SK-N-SH treated with all-trans-retinoic acid at 6 μM for 48 hours (cell line): ENCODE data around the gene UVSSA.

Experiments used
- ATAC-seq: fragments of 200-7000 bp; cut with Tn5 transposase; 3 replicates; pipeline ENCODE4 v1.9.1; 2020; ENCODE audit warnings: mild to moderate bottlenecking, moderate library complexity
- ARNTL ChIP-seq: fragments of 450-650 bp; formaldehyde crosslinking; IDR thresholded peaks from 2 replicates; pipeline ENCODE4 v1.5.0; 2020; ENCODE audit warnings: low read depth, mild to moderate bottlenecking, moderate library complexity, borderline replicate concordance
- BACH2 ChIP-seq: fragments of 250-450 bp; sonication (Bioruptor Pico); IDR thresholded peaks from 2 replicates; pipeline ENCODE4 v1.9.0; 2021; ENCODE audit warnings: mild to moderate bottlenecking, borderline replicate concordance
- CSDC2 ChIP-seq: fragments of 250-450 bp; sonication (Bioruptor Pico); IDR thresholded peaks from 2 replicates; pipeline ENCODE4 v1.5.0; 2020; ENCODE audit warnings: mild to moderate bottlenecking, moderate library complexity
- ESRRG ChIP-seq: fragments of 250-450 bp; sonication (Bioruptor Pico); IDR thresholded peaks from 2 replicates; pipeline ENCODE4 v1.6.1; 2021; ENCODE audit warnings: mild to moderate bottlenecking
- GLIS3 ChIP-seq: fragments of 250-450 bp; sonication (Bioruptor Pico); IDR thresholded peaks from 2 replicates; pipeline ENCODE4 v1.5.0; 2020; ENCODE audit warnings: mild to moderate bottlenecking, moderate library complexity
- ISL1 ChIP-seq: fragments of 250-450 bp; sonication (Bioruptor Pico); IDR thresholded peaks from 2 replicates; pipeline ENCODE4 v2.1.2; 2022; ENCODE audit warnings: mild to moderate bottlenecking, moderate library complexity
- OSR1 ChIP-seq: fragments of 250-450 bp; sonication (Bioruptor Pico); IDR thresholded peaks from 2 replicates; pipeline ENCODE4 v1.8.0; 2022; ENCODE audit warnings: moderate library complexity, mild to moderate bottlenecking, inconsistent platforms
- PPARA ChIP-seq: fragments of 250-450 bp; sonication (Bioruptor Pico); IDR thresholded peaks from 2 replicates; pipeline ENCODE4 v1.5.0; 2020; ENCODE audit warnings: mild to moderate bottlenecking, borderline replicate concordance
- SNAI2 ChIP-seq: fragments of 250-450 bp; sonication (Bioruptor Pico); IDR thresholded peaks from 2 replicates; pipeline ENCODE4 v1.5.0; 2020; ENCODE audit warnings: mild to moderate bottlenecking, moderate library complexity
- TCF4 ChIP-seq: fragments of 250-450 bp; sonication (Bioruptor Pico); IDR thresholded peaks from 2 replicates; pipeline ENCODE4 v1.8.0; 2021; ENCODE audit warnings: mild to moderate bottlenecking, moderate library complexity, borderline replicate concordance
- TOX ChIP-seq: fragments of 250-450 bp; sonication (Bioruptor Pico); IDR thresholded peaks from 2 replicates; pipeline ENCODE4 v1.8.0; 2021; ENCODE audit warnings: mild to moderate bottlenecking, moderate library complexity, borderline replicate concordance
- ZFP3 ChIP-seq: fragments of 250-450 bp; sonication (Bioruptor Pico); IDR thresholded peaks from 2 replicates; pipeline ENCODE4 v1.5.0; 2020; ENCODE audit warnings: mild to moderate bottlenecking, moderate library complexity
- ZNF70 ChIP-seq: fragments of 450-650 bp; formaldehyde crosslinking; IDR thresholded peaks from 2 replicates; pipeline ENCODE4 v1.5.0; 2020; ENCODE audit warnings: mild to moderate bottlenecking, moderate library complexity
- ZNF8 ChIP-seq: fragments of 450-650 bp; formaldehyde crosslinking; IDR thresholded peaks from 2 replicates; pipeline ENCODE4 v1.5.0; 2020; ENCODE audit warnings: mild to moderate bottlenecking, moderate library complexity
- TF ChIP-seq, protein P1 (sequence below): fragments of 250-450 bp; sonication (Bioruptor Pico); IDR thresholded peaks from 2 replicates; pipeline ENCODE4 v1.5.0; 2020; ENCODE audit warnings: mild to moderate bottlenecking, moderate library complexity
- TF ChIP-seq, protein P2 (sequence below): fragments of 250-450 bp; sonication (Bioruptor Pico); IDR thresholded peaks from 2 replicates; pipeline ENCODE4 v1.8.0; 2021; ENCODE audit warnings: low read depth, mild to moderate bottlenecking, moderate library complexity, borderline replicate concordance
- TF ChIP-seq, protein P3 (sequence below): fragments of 250-450 bp; sonication (Bioruptor Pico); IDR thresholded peaks from 2 replicates; pipeline ENCODE4 v1.5.1; 2021; ENCODE audit warnings: mild to moderate bottlenecking, moderate library complexity
- TF ChIP-seq, protein P4 (sequence below): fragments of 250-450 bp; sonication (Bioruptor Pico); IDR thresholded peaks from 2 replicates; pipeline ENCODE4 v1.8.0; 2020; ENCODE audit warnings: mild to moderate bottlenecking, moderate library complexity, borderline replicate concordance
- TF ChIP-seq, protein P5 (sequence below): fragments of 250-450 bp; sonication (Bioruptor Pico); IDR thresholded peaks from 2 replicates; pipeline ENCODE4 v1.5.1; 2020; ENCODE audit warnings: low read depth, mild to moderate bottlenecking, moderate library complexity

Gene UVSSA

DNA sequence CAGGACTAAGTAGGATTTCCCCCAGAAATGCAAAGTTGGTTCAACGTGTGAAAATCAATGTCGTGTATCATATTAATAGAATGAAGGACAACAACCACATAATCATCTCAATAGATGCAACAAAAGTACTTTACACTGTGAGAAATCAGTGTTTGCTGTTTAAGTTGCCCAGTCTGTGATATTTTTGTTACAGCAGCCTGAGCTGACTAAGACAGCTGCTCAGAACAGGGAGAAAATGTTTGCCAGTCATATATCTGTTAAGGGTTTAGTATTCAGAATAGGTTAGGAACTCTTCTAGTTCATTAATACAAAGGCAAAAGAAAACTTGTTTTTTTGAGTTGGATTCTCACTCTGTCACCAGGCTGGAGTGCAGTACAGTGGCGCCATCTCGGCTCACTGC is 44.8 kb upstream of the UVSSA start:
- ATAC-seq, result no peak
- TF ChIP-seq ZNF8 (CRISPR knock-in tag) (no peak), TCF4 (no peak), ZNF70 (CRISPR knock-in tag) (no peak), OSR1 (no peak), GLIS3 (CRISPR knock-in tag) (no peak), PPARA (CRISPR knock-in tag) (no peak), ISL1 (no peak), TOX (CRISPR knock-in tag) (no peak), SNAI2 (CRISPR knock-in tag) (no peak), ZFP3 (CRISPR knock-in tag) (no peak), BACH2 (CRISPR knock-in tag) (no peak)
- TF ChIP-seq, protein P1, sequence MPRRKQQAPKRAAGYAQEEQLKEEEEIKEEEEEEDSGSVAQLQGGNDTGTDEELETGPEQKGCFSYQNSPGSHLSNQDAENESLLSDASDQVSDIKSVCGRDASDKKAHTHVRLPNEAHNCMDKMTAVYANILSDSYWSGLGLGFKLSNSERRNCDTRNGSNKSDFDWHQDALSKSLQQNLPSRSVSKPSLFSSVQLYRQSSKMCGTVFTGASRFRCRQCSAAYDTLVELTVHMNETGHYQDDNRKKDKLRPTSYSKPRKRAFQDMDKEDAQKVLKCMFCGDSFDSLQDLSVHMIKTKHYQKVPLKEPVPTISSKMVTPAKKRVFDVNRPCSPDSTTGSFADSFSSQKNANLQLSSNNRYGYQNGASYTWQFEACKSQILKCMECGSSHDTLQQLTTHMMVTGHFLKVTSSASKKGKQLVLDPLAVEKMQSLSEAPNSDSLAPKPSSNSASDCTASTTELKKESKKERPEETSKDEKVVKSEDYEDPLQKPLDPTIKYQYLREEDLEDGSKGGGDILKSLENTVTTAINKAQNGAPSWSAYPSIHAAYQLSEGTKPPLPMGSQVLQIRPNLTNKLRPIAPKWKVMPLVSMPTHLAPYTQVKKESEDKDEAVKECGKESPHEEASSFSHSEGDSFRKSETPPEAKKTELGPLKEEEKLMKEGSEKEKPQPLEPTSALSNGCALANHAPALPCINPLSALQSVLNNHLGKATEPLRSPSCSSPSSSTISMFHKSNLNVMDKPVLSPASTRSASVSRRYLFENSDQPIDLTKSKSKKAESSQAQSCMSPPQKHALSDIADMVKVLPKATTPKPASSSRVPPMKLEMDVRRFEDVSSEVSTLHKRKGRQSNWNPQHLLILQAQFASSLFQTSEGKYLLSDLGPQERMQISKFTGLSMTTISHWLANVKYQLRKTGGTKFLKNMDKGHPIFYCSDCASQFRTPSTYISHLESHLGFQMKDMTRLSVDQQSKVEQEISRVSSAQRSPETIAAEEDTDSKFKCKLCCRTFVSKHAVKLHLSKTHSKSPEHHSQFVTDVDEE (CRISPR knock-in tag), result no peak
- TF ChIP-seq, protein P2, sequence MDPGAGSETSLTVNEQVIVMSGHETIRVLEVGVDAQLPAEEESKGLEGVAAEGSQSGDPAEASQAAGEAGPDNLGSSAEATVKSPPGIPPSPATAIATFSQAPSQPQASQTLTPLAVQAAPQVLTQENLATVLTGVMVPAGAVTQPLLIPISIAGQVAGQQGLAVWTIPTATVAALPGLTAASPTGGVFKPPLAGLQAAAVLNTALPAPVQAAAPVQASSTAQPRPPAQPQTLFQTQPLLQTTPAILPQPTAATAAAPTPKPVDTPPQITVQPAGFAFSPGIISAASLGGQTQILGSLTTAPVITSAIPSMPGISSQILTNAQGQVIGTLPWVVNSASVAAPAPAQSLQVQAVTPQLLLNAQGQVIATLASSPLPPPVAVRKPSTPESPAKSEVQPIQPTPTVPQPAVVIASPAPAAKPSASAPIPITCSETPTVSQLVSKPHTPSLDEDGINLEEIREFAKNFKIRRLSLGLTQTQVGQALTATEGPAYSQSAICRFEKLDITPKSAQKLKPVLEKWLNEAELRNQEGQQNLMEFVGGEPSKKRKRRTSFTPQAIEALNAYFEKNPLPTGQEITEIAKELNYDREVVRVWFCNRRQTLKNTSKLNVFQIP (CRISPR knock-in tag), result no peak
- TF ChIP-seq, protein P3, sequence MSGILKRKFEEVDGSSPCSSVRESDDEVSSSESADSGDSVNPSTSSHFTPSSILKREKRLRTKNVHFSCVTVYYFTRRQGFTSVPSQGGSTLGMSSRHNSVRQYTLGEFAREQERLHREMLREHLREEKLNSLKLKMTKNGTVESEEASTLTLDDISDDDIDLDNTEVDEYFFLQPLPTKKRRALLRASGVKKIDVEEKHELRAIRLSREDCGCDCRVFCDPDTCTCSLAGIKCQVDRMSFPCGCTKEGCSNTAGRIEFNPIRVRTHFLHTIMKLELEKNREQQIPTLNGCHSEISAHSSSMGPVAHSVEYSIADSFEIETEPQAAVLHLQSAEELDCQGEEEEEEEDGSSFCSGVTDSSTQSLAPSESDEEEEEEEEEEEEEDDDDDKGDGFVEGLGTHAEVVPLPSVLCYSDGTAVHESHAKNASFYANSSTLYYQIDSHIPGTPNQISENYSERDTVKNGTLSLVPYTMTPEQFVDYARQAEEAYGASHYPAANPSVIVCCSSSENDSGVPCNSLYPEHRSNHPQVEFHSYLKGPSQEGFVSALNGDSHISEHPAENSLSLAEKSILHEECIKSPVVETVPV (CRISPR knock-in tag), result no peak
- TF ChIP-seq, protein P4, sequence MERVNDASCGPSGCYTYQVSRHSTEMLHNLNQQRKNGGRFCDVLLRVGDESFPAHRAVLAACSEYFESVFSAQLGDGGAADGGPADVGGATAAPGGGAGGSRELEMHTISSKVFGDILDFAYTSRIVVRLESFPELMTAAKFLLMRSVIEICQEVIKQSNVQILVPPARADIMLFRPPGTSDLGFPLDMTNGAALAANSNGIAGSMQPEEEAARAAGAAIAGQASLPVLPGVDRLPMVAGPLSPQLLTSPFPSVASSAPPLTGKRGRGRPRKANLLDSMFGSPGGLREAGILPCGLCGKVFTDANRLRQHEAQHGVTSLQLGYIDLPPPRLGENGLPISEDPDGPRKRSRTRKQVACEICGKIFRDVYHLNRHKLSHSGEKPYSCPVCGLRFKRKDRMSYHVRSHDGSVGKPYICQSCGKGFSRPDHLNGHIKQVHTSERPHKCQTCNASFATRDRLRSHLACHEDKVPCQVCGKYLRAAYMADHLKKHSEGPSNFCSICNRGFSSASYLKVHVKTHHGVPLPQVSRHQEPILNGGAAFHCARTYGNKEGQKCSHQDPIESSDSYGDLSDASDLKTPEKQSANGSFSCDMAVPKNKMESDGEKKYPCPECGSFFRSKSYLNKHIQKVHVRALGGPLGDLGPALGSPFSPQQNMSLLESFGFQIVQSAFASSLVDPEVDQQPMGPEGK (CRISPR knock-in tag), result no peak
- TF ChIP-seq, protein P5, sequence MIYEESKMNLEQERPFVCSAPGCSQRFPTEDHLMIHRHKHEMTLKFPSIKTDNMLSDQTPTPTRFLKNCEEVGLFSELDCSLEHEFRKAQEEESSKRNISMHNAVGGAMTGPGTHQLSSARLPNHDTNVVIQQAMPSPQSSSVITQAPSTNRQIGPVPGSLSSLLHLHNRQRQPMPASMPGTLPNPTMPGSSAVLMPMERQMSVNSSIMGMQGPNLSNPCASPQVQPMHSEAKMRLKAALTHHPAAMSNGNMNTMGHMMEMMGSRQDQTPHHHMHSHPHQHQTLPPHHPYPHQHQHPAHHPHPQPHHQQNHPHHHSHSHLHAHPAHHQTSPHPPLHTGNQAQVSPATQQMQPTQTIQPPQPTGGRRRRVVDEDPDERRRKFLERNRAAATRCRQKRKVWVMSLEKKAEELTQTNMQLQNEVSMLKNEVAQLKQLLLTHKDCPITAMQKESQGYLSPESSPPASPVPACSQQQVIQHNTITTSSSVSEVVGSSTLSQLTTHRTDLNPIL (CRISPR knock-in tag), result no peak

DNA sequence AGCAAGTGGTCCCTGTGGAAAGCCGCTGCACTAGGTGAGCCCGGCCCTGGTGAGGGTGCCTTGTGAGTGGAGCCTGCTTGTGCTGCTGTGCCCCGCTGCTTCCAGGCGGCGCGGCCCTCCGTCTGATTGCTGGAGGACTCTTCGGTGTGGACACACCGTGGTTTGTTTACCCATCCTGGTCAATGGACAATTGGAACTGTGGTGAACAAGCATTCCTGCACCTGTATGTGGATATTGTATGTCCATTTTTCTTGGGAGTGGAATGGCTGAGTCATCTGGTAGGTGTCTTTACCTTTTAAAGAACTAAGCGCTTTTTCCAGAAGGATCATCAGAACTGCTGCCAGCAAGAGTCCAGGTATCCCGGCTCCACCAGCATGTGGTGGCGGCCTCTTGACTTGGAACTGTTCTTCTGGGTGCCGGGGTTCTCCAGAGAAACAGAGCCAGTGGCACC is 41.7 kb upstream of the UVSSA start:
- TF ChIP-seq ZFP3 (CRISPR knock-in tag), result no peak
- no peak for TF ChIP-seq ZNF8 (CRISPR knock-in tag)
- no peak for TF ChIP-seq ESRRG (CRISPR knock-in tag)
- no peak for ATAC-seq

DNA sequence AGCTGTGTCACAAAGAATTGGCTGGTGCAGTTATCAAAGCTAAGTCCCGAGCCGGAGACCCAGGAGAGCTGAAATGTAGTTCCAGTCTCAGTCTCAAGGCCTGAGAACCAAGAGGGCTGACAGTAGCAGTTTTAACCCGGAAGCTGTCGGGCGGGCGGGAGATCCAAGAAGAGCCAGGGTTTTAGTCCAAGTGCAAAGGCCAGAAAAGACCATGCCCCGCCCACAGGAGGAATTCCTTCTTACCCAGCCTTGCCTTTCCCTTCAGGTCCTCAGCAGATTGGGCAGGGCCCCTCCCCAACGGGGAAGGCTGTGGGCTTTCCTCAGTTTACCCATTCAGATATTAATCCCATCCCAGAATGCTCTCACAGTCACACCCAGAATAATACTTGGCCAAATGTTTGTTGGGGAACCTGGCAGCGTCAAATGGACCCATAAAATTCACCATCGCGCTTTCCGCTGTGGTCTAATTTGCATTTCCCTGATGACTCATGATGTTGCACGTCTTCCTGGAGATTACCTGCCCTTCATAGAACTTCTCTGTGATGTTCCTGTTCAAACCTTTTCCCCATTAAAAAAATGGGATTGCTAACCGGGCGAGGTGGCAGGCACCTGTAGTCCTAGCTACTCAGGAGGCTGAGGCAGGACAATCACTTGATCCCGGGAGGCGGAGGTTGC is 41.1 kb upstream of the UVSSA start:
- no peak for ATAC-seq
- TF ChIP-seq CSDC2 (CRISPR knock-in tag) (no peak), TOX (CRISPR knock-in tag) (no peak), BACH2 (CRISPR knock-in tag) (no peak), SNAI2 (CRISPR knock-in tag) (no peak), GLIS3 (CRISPR knock-in tag) (no peak), ZNF8 (CRISPR knock-in tag) (no peak), TCF4 (no peak), PPARA (CRISPR knock-in tag) (no peak), ARNTL (CRISPR knock-in tag) (no peak)
- TF ChIP-seq, protein P4 (CRISPR knock-in tag), result no peak
- TF ChIP-seq, protein P3 (CRISPR knock-in tag), result no peak
- TF ChIP-seq, all 23 proteins: peak for 0
